Cerebellar nuclear complex (tissue), 1 donor: ENCODE measurements around the gene PLET1.

Source experiments
- DNase-seq, 2 experiments: peaks; one replicate each; lab custom pipeline; 2025; lab: John Stamatoyannopoulos, UW

PLET1 gene

GRCh38 chr11:112281726-112282125 is 21.1 kb upstream of the PLET1 start:
- no peak for DNase-seq

GRCh38 chr11:112280268-112281126 is 19.8 kb upstream of the PLET1 start:
- DNase-seq, result peak in 1 of 2 experiments; percentile 62

- DNase-seq, result peak in 1 of 2 experiments; percentile 16
These were observed 19.2 kb upstream of the PLET1 start for GRCh38 chr11:112279901-112280267.

GRCh38 chr11:112278803-112279202 is 18.1 kb upstream of the PLET1 start:
- no peak for DNase-seq

DNA sequence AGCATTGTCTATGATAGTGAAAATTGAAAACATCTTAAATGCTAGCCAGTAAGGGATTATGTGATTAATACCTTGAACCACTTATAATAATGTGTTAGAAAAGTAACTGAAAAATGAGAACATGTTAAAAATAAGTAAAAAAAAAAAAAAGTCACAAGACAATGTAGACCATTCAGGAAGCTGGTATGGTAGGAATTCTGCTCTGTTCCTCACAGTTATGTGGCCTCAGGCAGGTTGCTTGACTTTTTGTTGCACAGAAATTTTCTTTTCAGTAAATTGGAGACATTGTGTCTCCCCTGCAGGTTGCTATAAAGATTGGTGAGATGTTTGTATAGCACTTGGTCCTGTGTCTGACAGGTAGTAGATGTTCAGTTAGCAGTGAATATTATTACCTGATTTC is 17.3 kb upstream of the PLET1 start:
- no peak for DNase-seq

DNA sequence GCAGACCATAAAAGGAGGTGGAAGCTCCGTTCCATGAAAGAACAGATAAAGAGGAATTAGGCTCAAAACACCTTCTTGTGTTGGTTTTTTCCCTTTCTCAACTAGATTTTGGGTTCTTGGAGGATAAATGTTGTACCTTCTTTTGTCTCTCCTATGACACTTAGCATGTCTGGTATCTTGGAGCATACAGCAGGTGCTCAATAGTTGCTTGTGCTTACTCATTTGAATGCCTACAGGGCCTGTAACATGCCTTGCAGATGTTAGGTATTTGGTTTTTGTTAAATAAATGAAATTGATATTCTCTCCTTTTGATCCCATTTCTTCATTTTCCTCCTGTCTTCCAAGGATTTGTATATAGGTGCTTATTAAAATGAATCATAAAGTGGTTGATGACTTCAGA is 16.4 kb upstream of the PLET1 start:
- no peak for DNase-seq

DNA sequence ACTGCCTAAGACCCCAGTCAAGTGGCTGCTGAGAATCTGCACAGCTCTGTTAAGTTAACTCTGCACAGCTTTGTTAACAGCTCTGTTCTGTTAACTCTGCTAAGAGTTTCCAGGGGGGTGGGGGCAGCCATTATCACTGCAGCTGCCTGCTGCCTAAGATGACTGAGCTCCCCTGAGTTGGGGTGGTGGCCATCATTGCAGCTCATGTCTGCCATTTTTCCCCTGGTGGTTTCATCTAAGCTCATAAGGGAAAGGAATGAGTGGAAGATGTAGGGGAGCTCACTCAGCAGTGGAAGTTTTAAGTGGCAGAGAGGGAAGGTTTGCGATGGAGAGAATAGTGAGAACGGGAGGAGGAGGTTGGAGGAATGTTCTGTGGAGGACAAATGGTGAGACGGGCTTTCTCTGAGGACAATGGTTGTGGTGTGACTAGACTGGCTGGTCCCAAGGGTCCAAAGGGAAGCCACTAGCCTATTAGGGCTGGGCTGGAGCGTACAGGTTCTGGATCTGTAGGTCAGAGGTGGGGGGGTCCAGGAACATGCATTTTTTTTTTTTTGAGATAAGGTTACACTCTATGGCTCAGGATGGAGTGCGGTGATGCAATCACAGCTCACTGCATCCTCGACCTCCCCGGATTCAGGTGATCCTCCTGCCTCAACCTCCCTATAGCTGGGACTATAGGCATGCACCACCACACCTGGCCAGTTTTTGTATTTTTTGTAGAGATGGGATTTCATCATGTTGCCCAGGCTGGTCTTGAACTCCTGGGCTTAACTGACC is 13.5 kb upstream of the PLET1 start:
- no peak for DNase-seq

DNA sequence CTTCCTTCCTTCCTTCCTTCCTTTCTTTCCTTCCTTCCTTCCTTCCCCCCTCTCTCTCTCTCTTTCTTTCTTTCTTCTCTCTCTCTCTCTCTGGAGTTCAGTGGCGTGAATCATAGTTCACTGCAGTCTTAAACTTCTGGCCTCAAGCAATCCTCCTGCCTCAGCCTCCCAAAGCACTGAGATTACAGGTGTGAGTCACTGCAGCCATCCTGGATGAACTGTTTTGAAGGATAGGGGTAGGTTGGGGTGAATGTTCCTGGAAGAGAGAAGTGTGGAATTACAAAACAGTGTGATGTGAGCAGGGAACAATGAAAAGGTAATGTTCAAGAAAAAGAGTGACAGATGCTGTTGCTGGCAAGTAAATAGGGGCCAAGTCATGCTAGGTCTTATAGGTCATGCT is 12.4 kb upstream of the PLET1 start:
- no peak for DNase-seq

DNA sequence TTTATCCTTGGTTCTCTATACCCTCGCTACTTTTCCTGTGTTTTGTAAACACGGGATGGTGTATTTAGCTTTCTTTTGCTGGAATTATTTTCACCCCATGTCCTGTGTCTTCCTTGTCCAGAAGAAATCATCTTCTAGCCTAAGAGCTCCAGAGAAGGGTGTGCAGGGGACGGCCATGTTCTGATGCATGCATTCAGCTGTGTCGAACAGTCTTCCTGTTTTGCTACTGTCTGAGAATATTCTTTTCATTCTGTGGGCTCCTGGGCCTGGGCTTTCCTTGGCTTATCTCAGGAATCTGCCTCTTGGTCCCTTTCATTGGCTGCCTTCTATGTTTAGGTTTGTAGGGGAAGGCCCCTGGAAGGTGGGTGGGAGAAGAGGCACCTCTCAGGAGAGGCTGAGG is 10.6 kb upstream of the PLET1 start:
- no peak for DNase-seq

- no peak for DNase-seq
These were observed 10.0 kb upstream of the PLET1 start for GRCh38 chr11:112270551-112271180.

DNA sequence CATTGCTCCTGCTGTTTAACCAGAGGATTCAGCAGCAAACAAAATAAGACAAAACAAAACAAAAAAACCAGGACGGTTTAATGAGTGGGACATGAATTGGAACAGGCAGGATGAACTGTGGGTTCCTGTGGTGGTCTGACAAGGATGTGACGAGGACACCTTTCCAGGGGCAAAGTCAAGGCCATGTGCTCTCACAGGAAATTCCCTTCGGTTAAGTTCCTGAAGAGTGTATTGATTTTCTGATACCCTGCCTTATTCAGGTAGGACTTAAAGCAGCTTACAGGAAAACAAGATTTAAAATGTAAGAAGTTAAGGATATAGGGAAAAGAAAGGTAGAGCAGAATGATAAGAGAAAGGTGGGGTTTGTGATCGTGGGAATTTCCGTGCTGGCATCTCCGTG is 8.5 kb upstream of the PLET1 start:
- no peak for DNase-seq

- no peak for DNase-seq
These were observed 7.7 kb upstream of the PLET1 start for GRCh38 chr11:112268406-112268805.

- no peak for DNase-seq
These were observed 6.5 kb upstream of the PLET1 start for GRCh38 chr11:112267188-112267591.

DNA sequence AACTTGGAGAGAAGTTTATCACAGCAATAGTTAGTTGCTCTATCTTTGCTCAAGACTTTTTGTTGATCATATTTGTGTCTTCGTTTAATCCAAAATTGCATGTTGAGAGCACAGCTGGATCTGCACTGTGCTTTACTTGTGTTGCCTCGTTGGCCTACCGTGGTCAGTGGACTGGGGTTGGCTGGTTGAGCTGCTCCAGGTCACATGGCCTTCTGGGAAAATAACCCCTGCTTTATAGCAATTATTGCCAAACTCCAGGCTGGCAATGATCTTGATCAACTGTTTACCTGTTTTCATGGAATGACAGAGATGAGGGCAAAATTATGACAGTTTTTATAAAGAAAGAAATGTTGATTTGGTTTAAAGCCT is 5.7 kb upstream of the PLET1 start:
- no peak for DNase-seq

- no peak for DNase-seq
These were observed 5.2 kb upstream of the PLET1 start for GRCh38 chr11:112265659-112266409.

GRCh38 chr11:112255067-112255720 is 5.5 kb downstream of the PLET1 start:
- peak in 1 of 2 experiments; percentile 8 for DNase-seq

DNA sequence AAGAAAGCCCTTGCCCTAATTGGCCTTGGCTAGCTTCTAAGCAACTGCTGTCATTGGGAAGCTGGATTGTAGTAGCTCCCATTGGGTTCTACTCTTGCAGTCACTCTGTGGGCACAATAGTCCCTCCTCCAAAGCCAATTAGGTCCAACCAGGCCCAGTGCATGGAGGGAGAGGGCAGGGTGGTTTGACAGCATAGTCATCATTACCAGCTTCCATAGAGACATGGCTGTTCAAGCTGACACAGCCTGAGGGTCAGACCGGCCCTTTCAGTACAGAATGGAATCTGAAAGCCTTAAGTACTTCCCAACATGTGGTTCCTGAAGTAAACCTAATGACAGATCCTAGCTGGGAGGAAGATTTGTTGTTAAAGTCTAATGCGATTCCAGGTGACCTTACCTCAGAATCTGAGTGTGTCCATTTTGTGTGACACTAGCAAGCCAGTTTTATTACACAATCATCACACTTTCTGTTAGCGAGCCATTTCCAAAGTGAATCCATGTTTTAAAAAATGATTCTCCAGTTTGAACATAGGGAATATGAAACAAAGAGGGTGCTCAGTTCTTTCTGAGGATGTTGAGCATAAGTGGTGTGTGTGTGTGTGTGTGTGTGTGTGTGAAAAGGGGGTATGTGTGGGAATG is 6.9 kb downstream of the PLET1 start:
- no peak for DNase-seq

GRCh38 chr11:112249871-112250610 is 10.6 kb downstream of the PLET1 start:
- no peak for DNase-seq

GRCh38 chr11:112248201-112248600 is 12.5 kb downstream of the PLET1 start:
- DNase-seq, result no peak

DNA sequence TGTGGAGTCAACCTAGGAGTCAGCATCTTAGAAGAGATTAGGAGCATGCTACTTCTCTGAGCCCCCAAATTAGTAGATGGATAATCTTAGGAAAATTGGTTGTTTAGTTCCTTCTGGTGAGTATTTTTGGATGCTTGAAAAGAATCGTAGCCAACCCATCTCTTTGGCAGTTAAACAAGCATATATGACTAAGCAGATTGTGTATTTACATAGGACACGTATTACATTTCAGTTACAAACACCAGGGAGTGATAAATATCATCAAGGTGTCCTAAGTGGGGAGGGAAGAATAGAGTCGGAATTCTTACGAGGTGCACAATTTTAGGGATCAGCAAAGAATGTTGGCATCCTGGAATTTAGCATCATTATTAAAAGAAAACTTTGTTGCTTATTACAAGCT is 13.5 kb downstream of the PLET1 start:
- no peak for DNase-seq
